HCT116 (cell line): Measurements from ENCODE around the gene MOV10L1. TPM values are rescaled to one million over a fixed set of nuclear protein-coding genes. Genes with fewer than 3 reads are reported as not detected.

Experiments
- ATAC-seq: fragments of 200-7000 bp; cut with Tn5 transposase; 2 replicates; pipeline ENCODE4 v1.9.1; 2020; ENCODE audit warnings: mild to moderate bottlenecking, moderate library complexity
- BruUV-seq: library from RNA; stranded (reverse); fragments of 400-500 nt; replicated peaks from 2 replicates; lab custom pipeline; 2021; lab: Mats Ljungman, UMichigan
- CTCF ChIA-PET: fragments of 300-600 bp; sonication (Branson Sonifier 250); formaldehyde crosslinking; loops from one replicate; lab custom pipeline; 2021; ENCODE audit warnings: antibody characterized with exemption; lab: Charles Lee
- POLR2A ChIA-PET: fragments of 300-600, 350-600 bp; sonication (Branson Sonifier 250); formaldehyde crosslinking; loops from one replicate; lab custom pipeline; 2021; ENCODE audit warnings: antibody characterized with exemption; lab: Charles Lee
- RAD21 ChIA-PET, 2 experiments: fragments of 300-600 bp; sonication (Branson Sonifier 250); formaldehyde crosslinking; loops; one replicate each; lab custom pipeline; 2023; ENCODE audit warnings: low total read pairs in 2 of 2; ENCODE audit not compliant: uncharacterized antibody in 2 of 2, unreplicated experiment in 2 of 2, low non-redundant PET in 1 of 2; lab: Charles Lee
- DNase-seq: peaks from one replicate; pipeline ENCODE4 v3.0.0-alpha.2; 2010; ENCODE audit warnings: low read depth, low spot score
- H2AFZ ChIP-seq: fragments of 200-600 bp; shearing (Covaris generic), sonication (generic); 2 replicates; pipeline ENCODE4 v1.6.1; 2017; ENCODE audit warnings: low read depth, mixed run types, mixed read lengths, antibody characterized with exemption, low read length; ENCODE audit not compliant: poor library complexity, severe bottlenecking
- H3K27ac ChIP-seq: 2 replicates; pipeline ENCODE4 v1.5.1; 2012; ENCODE audit warnings: low read depth, low read length
- H3K27me3 ChIP-seq: fragments of 200-600 bp; sonication (generic); 2 replicates; pipeline ENCODE4 v1.6.1; 2016; ENCODE audit warnings: mixed run types, low read length, mixed read lengths; ENCODE audit not compliant: insufficient read depth
- H3K36me3 ChIP-seq, 2 experiments: fragments of 200-500 bp in 1 of 2; fragments of 200-600 bp in 1 of 2; sonication (Bioruptor generic) in 1 of 2; sonication (generic) in 1 of 2; 2 replicates each; pipeline versions ENCODE4 v1.5.1 to v1.6.1; 2014 to 2016; ENCODE audit warnings: low read length in 2 of 2, inconsistent platforms in 1 of 2, mixed read lengths in 1 of 2, mixed run types in 1 of 2; ENCODE audit not compliant: insufficient read depth in 2 of 2, control insufficient read depth in 1 of 2
- H3K4me1 ChIP-seq, 2 experiments: fragments of 200-600 bp in 1 of 2; sonication (generic) in 1 of 2; 2 replicates each; pipeline versions ENCODE4 v1.5.1 to v1.6.1; 2012 to 2017; ENCODE audit warnings: low read length in 2 of 2, inconsistent platforms in 1 of 2, mild to moderate bottlenecking in 1 of 2, mixed read lengths in 1 of 2, mixed run types in 1 of 2, moderate library complexity in 1 of 2; ENCODE audit not compliant: insufficient read depth in 2 of 2, control insufficient read depth in 1 of 2
- H3K4me2 ChIP-seq: fragments of 200-600 bp; sonication (generic); 2 replicates; pipeline ENCODE4 v1.6.1; 2017; ENCODE audit warnings: mixed run types, low read length, mixed read lengths
- H3K4me3 ChIP-seq, 2 experiments: fragments of 200-600 bp in 1 of 2; sonication (generic) in 1 of 2; replicated peaks in 1 of 2; 2 replicates each; pipeline ENCODE4 v1.5.1; 2011 to 2016; ENCODE audit warnings: low read length in 2 of 2, control low read depth in 1 of 2, low read depth in 1 of 2, mild to moderate bottlenecking in 1 of 2, mixed read lengths in 1 of 2, mixed run types in 1 of 2
- H3K79me2 ChIP-seq: fragments of 200-600 bp; sonication (generic); 2 replicates; pipeline ENCODE4 v1.6.1; 2017; ENCODE audit warnings: mild to moderate bottlenecking, mixed run types, low read length, moderate library complexity, mixed read lengths; ENCODE audit not compliant: insufficient read depth
- H3K9ac ChIP-seq: fragments of 200-600 bp; sonication (generic); 2 replicates; pipeline ENCODE4 v1.6.1; 2016; ENCODE audit warnings: low read length, mixed read lengths
- H3K9me2 ChIP-seq: fragments of 200-600 bp; sonication (generic), shearing (Covaris generic); 2 replicates; pipeline ENCODE4 v1.6.1; 2017; ENCODE audit warnings: mixed run types, mild to moderate bottlenecking, moderate library complexity; ENCODE audit not compliant: insufficient read depth
- H3K9me3 ChIP-seq, 2 experiments: fragments of 200-500 bp in 1 of 2; fragments of 200-600 bp in 1 of 2; sonication (Bioruptor generic) in 1 of 2; sonication (generic) in 1 of 2; 2 replicates each; pipeline ENCODE4 v1.6.1; 2014 to 2017; ENCODE audit warnings: low read length in 2 of 2, mixed read lengths in 2 of 2, inconsistent platforms in 1 of 2, low read depth in 1 of 2, mild to moderate bottlenecking in 1 of 2, mixed run types in 1 of 2, moderate library complexity in 1 of 2; ENCODE audit not compliant: control insufficient read depth in 1 of 2, insufficient read depth in 1 of 2
- H4K20me1 ChIP-seq: fragments of 200-600 bp; sonication (generic), shearing (Covaris generic); 2 replicates; pipeline ENCODE4 v1.6.1; 2017; ENCODE audit warnings: mixed run types, mild to moderate bottlenecking, moderate library complexity; ENCODE audit not compliant: insufficient read depth
- CBX3 ChIP-seq: IDR thresholded peaks from 2 replicates; pipeline ENCODE4 v1.6.1; 2012; ENCODE audit warnings: low read depth
- CEBPB ChIP-seq: IDR thresholded peaks from 2 replicates; pipeline ENCODE4 v1.6.1; 2012; ENCODE audit warnings: low read depth
- ELF1 ChIP-seq: IDR thresholded peaks from 2 replicates; pipeline ENCODE4 v1.6.1; 2012; ENCODE audit warnings: low read depth, borderline replicate concordance
- EZH2 ChIP-seq: fragments of 200-600 bp; sonication (generic); IDR thresholded peaks from 2 replicates; pipeline ENCODE4 v1.6.1; 2017; ENCODE audit warnings: antibody characterized with exemption, mixed run types
- EZH2phosphoT487 ChIP-seq: fragments of 200-600 bp; IDR thresholded peaks from 2 replicates; pipeline ENCODE4 v1.6.1; 2018; ENCODE audit warnings: antibody characterized with exemption, borderline replicate concordance
- JUND ChIP-seq: IDR thresholded peaks from 2 replicates; pipeline ENCODE4 v1.6.1; 2012
- POLR2AphosphoS5 ChIP-seq: IDR thresholded peaks from 2 replicates; pipeline ENCODE4 v1.6.1; 2011; ENCODE audit warnings: mild to moderate bottlenecking, low read depth, low read length, moderate library complexity
- RAD21 ChIP-seq: IDR thresholded peaks from 2 replicates; pipeline ENCODE4 v1.6.1; 2012; ENCODE audit warnings: low read depth, mild to moderate bottlenecking
- SP1 ChIP-seq: IDR thresholded peaks from 2 replicates; pipeline ENCODE4 v1.6.1; 2012; ENCODE audit warnings: low read depth
- SRF ChIP-seq: IDR thresholded peaks from 2 replicates; pipeline ENCODE4 v1.6.1; 2012; ENCODE audit warnings: low read depth
- TCF7L2 ChIP-seq: IDR thresholded peaks from 2 replicates; pipeline ENCODE4 v1.7.0; 2011; ENCODE audit warnings: borderline replicate concordance, inconsistent platforms; ENCODE audit not compliant: insufficient read depth, insufficient read length; ENCODE audit errors: extremely low read depth
- YY1 ChIP-seq: IDR thresholded peaks from 2 replicates; pipeline ENCODE4 v1.6.1; 2011; ENCODE audit warnings: low read length, low read depth, moderate library complexity, mild to moderate bottlenecking; ENCODE audit not compliant: insufficient replicate concordance; ENCODE audit errors: extremely low read depth
- ZFX ChIP-seq: fragments of 450-650 bp; IDR thresholded peaks from 2 replicates; pipeline ENCODE4 v1.6.1; 2017
- ZNF274 ChIP-seq: fragments of 200-500 bp; sonication (Bioruptor generic); IDR thresholded peaks from 2 replicates; pipeline ENCODE4 v1.6.1; 2014; ENCODE audit warnings: mild to moderate bottlenecking, low read depth, low read length, inconsistent platforms
- intact Hi-C: fragments of 100-400 bp; cut with micrococcal nuclease; formaldehyde crosslinking; loops from 2 replicates; pipeline ENCODE4 v1.10.0; 2022
- total RNA-seq: library from RNA; stranded (reverse); gene quantifications from one replicate; pipeline ENCODE4 v1.2.1, GENCODE V29; 2021; ENCODE audit not compliant: unreplicated experiment
- TF ChIP-seq, protein P1 (sequence below): IDR thresholded peaks from 2 replicates; pipeline ENCODE4 v1.6.1; 2012
- TF ChIP-seq, protein P2 (sequence below): IDR thresholded peaks from 2 replicates; pipeline ENCODE4 v1.6.1; 2012; ENCODE audit warnings: low read depth
- TF ChIP-seq, protein P3 (sequence below), 3 experiments: fragments of 200-600 bp in 1 of 3; sonication (generic) in 1 of 3; IDR thresholded peaks in 2 of 3; conservative IDR thresholded peaks in 1 of 3; 2 replicates each; pipeline ENCODE4 v1.5.1; 2012 to 2017; ENCODE audit warnings: low read depth in 2 of 3, low read length in 2 of 3, antibody characterized with exemption in 1 of 3, borderline replicate concordance in 1 of 3, control low read depth in 1 of 3, mild to moderate bottlenecking in 1 of 3, mixed read lengths in 1 of 3, mixed run types in 1 of 3, moderate library complexity in 1 of 3; ENCODE audit not compliant: insufficient read depth in 1 of 3
- TF ChIP-seq, protein P4 (sequence below): IDR thresholded peaks from 2 replicates; pipeline ENCODE4 v1.6.1; 2012

MOV10L1 gene
- total RNA-seq, 1 experiment from 2014 or later = not detected

DNA sequence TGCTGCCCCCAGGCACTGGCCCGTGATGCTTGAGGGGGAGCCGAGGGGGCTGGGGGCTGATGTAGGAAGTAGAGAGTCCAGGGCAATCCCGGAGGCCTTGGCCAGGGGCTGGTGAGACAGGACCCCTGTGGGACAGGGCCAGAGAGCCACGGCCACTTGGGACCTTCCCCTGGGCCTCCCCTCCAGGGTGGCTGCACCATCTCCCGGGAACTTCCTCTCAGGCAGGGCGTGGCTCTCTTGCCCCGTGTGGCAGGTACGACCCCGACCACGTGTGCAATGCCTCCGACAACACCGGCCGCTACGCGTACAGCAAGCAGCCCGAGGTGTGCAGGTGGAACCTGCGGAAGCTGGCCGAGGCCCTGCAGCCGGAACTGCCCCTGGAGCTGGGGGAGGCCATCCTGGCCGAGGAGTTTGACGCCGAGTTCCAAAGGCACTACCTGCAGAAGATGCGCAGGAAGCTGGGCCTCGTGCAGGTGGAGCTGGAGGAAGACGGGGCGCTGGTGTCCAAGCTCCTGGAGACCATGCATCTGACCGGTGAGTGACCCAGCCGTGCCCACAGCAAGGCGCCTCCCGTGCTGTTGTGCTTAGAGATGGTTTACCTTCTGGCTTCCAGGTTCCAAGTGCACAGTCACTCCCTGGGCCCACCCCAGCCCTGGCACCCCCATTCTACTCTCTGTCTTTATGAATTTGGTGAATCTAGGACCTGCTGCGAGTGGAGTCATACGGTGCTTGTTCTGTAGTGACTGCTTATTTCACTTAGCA is 120.8 kb downstream of the MOV10L1 start:
- RAD21 ChIA-PET = no interaction called here
- Histone ChIP-seq H3K79me2 (peaks cover 17% of the 10 kb centered on the region; the same call in 1 of the 2 replicates), H3K4me3 (no peak overlapping the region), H3K27ac (no peak overlapping the region; the same call in 1 of the 2 replicates), H3K9me3 (no peaks in the 10 kb centered on the region), H3K27me3 (no peaks in the 10 kb centered on the region), H3K9me2 (no peaks in the 10 kb centered on the region), H3K4me2 (no peak overlapping the region), H3K9ac (no peak overlapping the region), H3K4me1 (peaks cover 0 to 16% of the 10 kb centered on the region in 2 experiments; a peak in 2 of 4 replicates), H4K20me1 (no peaks in the 10 kb centered on the region), H3K36me3 (peaks cover 13 to 18% of the 10 kb centered on the region in 2 experiments), H2AFZ (no peak overlapping the region)
- no TSS peak for BruUV-seq
- POLR2A ChIA-PET = no interaction called here
- ATAC-seq = no peak
- no peak for DNase-seq
- intact Hi-C loops = no loop called here
- TF ChIP-seq, protein P1, sequence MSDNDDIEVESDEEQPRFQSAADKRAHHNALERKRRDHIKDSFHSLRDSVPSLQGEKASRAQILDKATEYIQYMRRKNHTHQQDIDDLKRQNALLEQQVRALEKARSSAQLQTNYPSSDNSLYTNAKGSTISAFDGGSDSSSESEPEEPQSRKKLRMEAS = no peak
- no peak for TF ChIP-seq SRF
- TF ChIP-seq, protein P2, sequence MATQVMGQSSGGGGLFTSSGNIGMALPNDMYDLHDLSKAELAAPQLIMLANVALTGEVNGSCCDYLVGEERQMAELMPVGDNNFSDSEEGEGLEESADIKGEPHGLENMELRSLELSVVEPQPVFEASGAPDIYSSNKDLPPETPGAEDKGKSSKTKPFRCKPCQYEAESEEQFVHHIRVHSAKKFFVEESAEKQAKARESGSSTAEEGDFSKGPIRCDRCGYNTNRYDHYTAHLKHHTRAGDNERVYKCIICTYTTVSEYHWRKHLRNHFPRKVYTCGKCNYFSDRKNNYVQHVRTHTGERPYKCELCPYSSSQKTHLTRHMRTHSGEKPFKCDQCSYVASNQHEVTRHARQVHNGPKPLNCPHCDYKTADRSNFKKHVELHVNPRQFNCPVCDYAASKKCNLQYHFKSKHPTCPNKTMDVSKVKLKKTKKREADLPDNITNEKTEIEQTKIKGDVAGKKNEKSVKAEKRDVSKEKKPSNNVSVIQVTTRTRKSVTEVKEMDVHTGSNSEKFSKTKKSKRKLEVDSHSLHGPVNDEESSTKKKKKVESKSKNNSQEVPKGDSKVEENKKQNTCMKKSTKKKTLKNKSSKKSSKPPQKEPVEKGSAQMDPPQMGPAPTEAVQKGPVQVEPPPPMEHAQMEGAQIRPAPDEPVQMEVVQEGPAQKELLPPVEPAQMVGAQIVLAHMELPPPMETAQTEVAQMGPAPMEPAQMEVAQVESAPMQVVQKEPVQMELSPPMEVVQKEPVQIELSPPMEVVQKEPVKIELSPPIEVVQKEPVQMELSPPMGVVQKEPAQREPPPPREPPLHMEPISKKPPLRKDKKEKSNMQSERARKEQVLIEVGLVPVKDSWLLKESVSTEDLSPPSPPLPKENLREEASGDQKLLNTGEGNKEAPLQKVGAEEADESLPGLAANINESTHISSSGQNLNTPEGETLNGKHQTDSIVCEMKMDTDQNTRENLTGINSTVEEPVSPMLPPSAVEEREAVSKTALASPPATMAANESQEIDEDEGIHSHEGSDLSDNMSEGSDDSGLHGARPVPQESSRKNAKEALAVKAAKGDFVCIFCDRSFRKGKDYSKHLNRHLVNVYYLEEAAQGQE = no peak
- no peak for TF ChIP-seq CBX3
- no peak for TF ChIP-seq SP1
- TF ChIP-seq POLR2AphosphoS5 = no peak
- TF ChIP-seq ZNF274 = no peak
- TF ChIP-seq ELF1 = no peak
- TF ChIP-seq ZFX = no peak
- TF ChIP-seq, protein P3, sequence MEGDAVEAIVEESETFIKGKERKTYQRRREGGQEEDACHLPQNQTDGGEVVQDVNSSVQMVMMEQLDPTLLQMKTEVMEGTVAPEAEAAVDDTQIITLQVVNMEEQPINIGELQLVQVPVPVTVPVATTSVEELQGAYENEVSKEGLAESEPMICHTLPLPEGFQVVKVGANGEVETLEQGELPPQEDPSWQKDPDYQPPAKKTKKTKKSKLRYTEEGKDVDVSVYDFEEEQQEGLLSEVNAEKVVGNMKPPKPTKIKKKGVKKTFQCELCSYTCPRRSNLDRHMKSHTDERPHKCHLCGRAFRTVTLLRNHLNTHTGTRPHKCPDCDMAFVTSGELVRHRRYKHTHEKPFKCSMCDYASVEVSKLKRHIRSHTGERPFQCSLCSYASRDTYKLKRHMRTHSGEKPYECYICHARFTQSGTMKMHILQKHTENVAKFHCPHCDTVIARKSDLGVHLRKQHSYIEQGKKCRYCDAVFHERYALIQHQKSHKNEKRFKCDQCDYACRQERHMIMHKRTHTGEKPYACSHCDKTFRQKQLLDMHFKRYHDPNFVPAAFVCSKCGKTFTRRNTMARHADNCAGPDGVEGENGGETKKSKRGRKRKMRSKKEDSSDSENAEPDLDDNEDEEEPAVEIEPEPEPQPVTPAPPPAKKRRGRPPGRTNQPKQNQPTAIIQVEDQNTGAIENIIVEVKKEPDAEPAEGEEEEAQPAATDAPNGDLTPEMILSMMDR (IDR thresholded peaks at IDR 0.05 in 2 of 3, conservative IDR thresholded peaks at IDR 0.05 in 1 of 3; ENCODE audit: borderline replicate concordance in 1 of 3, insufficient read depth in 1 of 3, low read depth in 2 of 3, low read length in 2 of 3) = no peak
- TF ChIP-seq EZH2phosphoT487 = no peak
- TF ChIP-seq JUND = no peak
- no peak for TF ChIP-seq EZH2
- TF ChIP-seq RAD21 = no peak
- TF ChIP-seq YY1 = no peak
- TF ChIP-seq, protein P4, sequence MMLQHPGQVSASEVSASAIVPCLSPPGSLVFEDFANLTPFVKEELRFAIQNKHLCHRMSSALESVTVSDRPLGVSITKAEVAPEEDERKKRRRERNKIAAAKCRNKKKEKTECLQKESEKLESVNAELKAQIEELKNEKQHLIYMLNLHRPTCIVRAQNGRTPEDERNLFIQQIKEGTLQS = no peak
- no peak for TF ChIP-seq TCF7L2
- TF ChIP-seq CEBPB = no peak
- CTCF ChIA-PET = interaction anchor here (0.9 kb wide), 1 partner anchor 62 kb away, joined by 3 read pairs; no protein-coding TSS in a partner anchor
